Left renal cortex interstitium (tissue), 4 donors: ENCODE results near the gene ALPP. TPM values are rescaled to one million over a fixed set of nuclear protein-coding genes. Genes with fewer than 3 reads are reported as not detected.
"Not testable (repeated sequence)": the region's sequence is repeated elsewhere in the genome, so short reads cannot be mapped to it uniquely, and the experiment has no call there.

Experiments used
- DNase-seq, 4 donors: peaks; one replicate each; pipeline ENCODE4 v3.0.0-alpha.2; 2013; ENCODE audit warnings: low read depth in 4 of 4, low spot score in 2 of 4, missing footprints in 1 of 4
- polyA plus RNA-seq, 4 donors: library from polyadenylated mRNA; unstranded; fragments of 120-200 nt; gene quantifications; one replicate each; pipeline ENCODE4 v1.2.1, GENCODE V29; 2013; ENCODE audit not compliant: insufficient read length in 4 of 4

ALPP gene
- polyA plus RNA-seq, 4 donors = 0.09 to 0.13 TPM; not detected in 2

GRCh38 chr2:232379610-232380590, 1.3 kb downstream of the ALPP start:
- not testable (repeated sequence) for DNase-seq

DNA sequence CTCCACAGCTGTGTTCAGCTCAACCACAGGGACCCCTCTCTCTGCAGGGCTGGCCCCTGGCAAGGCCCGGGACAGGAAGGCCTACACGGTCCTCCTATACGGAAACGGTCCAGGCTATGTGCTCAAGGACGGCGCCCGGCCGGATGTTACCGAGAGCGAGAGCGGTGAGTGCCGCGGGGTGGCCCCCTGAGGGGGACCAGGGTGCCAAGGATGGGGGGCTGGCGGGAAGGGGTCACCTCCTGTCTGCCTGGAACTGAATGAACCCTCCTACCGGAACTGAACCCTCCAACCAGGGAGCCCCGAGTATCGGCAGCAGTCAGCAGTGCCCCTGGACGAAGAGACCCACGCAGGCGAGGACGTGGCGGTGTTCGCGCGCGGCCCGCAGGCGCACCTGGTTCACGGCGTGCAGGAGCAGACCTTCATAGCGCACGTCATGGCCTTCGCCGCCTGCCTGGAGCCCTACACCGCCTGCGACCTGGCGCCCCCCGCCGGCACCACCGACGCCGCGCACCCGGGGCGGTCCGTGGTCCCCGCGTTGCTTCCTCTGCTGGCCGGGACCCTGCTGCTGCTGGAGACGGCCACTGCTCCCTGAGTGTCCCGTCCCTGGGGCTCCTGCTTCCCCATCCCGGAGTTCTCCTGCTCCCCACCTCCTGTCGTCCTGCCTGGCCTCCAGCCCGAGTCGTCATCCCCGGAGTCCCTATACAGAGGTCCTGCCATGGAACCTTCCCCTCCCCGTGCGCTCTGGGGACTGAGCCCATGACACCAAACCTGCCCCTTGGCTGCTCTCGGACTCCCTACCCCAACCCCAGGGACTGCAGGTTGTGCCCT, 2.9 kb downstream of the ALPP start:
- not testable (repeated sequence) for DNase-seq

DNA sequence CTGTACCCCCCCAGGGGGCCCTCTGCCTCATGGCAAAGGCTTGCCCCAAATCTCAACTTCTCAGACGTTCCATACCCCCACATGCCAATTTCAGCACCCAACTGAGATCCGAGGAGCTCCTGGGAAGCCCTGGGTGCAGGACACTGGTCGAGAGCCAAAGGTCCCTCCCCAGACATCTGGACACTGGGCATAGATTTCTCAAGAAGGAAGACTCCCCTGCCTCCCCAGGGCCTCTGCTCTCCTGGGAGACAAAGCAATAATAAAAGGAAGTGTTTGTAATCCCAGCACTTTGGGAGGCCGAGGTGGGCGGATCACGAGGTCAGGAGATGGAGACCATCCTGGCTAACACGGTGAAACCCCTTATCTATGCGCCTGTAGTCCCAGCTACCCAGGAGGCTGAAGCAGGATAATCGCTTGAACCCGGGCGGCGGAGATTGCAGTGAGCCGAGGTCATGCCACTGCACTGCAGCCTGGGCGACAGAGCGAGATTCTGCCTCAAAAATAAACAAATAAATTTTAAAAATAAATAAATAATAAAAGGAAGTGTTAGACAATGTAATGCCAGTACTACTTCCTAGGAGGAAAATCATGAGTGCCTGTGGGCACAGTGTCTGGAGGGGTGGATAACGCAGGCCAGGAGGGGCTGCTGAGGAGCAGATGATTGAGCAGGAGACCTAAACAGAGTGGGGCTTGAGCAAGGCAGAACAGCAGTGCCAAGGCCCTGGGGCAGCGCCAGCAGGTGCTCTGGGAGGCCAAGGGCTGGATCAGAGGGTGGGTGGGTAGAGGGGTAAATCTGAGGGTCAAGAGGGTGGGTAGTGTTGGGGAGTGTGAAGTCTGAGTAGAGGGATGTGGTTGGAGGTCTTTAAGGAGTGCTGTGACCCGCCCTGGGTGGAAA, 4.0 kb downstream of the ALPP start:
- no peak for DNase-seq

DNA sequence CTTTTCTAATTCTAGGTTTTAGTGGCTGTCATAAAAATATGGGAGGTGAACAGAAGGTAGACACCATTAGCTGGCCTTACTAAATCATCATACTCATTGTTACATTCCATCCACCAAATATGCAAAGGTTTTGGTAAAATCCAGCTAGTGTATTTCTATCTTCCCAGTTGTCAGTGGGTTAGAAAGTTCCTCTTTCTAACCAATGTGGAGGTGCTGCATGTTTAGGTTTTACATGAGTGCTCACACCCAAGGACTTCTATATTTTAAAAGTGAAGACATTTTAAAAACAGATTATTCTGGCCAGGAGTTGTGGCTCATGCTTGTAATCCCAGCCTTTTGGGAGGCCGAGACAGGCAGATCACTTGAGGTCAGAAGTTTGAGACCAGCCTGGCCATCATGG, 5.9 kb downstream of the ALPP start:
- no peak for DNase-seq

DNA sequence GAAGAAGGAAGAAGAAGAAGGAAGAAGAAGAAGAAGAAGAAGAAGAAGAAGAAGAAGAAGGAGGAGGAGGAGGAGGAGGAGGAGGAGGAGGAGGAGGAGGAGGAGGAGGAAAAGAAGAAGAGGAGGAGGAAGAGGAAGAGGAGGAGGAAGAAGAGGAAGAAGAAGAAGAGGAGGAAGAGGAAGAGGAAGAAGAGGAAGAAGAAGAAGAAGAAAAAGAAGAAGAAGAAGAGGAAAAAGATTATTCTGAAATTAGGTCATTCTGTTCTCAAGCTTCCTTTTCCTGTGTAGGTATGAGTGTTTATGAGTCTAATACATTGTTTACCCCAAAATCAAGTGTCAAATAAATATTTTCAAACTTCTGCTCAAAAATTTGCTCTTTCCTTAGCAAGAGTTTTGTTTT, 6.5 kb downstream of the ALPP start:
- DNase-seq = not testable (repeated sequence)

GRCh38 chr2:232385660-232386489, 7.3 kb downstream of the ALPP start:
- no peak for DNase-seq

- no peak for DNase-seq
These were observed 7.9 kb downstream of the ALPP start for GRCh38 chr2:232386490-232386739.

- no peak for DNase-seq
These were observed 8.3 kb downstream of the ALPP start for GRCh38 chr2:232386740-232387450.

- no peak for DNase-seq
These were observed 9.1 kb downstream of the ALPP start for GRCh38 chr2:232387451-232388171.

GRCh38 chr2:232388324-232388891, 9.9 kb downstream of the ALPP start:
- DNase-seq = no peak

GRCh38 chr2:232389327-232389726, 10.8 kb downstream of the ALPP start:
- DNase-seq = no peak

- DNase-seq = no peak
These were observed 12.1 kb downstream of the ALPP start for GRCh38 chr2:232390661-232391060.

DNA sequence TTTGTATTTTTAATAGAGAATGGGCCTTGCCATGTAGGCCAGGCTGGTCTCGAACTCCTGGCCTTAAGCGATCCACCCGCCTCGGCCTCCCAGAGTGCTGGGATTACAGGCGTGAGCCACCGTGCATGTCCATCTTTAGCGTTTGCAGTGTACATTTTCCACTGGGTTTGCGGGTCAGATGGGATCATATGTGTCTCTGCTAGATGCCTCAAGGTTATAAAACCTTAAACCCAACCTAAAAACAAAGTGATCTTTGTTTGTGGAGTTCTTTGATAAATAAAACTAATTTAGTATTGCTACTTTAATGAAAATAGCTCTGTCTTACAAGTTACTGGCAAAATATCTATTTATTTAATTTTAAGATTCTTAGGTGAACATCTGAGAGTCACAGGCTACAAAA, 15.0 kb downstream of the ALPP start:
- DNase-seq = no peak

DNA sequence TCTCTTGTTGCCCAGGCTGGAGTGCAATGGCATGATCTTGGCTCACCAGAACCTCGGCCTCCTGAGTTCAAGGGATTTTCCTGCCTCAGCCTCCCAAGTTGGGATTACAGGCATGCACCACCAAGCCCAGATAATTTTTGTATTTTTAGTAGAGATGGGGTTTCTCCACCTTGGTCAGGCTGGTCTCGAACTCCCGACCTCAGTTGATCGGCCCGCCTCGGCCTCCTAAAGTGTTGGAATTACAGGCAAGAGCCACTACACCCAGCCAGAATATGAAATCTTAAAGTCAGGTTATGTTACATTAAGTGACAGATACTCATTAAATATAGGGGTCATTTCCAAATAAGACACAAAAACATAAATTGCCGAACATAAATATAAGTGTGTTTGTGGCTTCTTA, 15.9 kb downstream of the ALPP start:
- DNase-seq = not testable (repeated sequence)

DNA sequence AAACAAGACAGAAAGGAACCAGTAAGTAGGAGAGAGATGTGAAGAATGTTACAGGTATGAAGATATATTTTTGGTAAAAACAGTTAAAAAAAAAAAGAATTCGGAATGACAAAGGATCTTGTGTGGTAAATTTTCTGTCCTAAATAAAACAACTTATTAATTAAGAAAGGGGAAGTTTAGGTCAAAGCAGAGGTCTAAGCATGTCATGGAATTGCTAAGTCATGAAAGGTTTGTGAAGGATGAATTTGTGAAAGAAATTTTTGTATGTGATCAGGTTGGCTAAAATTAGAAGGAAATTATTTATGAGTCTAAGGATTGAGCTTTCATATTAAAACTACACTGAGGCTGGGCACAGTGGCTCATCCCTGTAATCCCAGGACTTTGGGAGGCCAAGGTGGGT, 17.0 kb downstream of the ALPP start:
- DNase-seq = no peak

DNA sequence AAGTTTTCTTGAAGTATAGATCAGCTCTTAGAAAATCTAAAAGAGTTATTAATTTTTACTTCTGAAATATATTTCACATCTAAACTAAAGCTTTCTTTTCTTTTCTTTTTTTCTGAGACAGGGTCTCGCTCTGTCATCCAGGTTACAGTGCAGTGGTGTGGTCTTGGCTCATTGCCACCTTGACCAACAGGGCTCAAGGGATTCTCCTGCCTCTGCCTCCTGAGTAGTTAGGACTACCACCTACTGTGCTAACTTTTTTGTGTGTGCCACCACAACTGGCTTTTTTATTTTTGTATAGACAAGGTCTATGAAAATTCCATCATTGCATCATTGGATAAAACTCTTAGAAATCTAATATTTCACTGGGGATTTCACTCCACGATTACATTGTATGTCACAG, 18.1 kb downstream of the ALPP start:
- DNase-seq = no peak

DNA sequence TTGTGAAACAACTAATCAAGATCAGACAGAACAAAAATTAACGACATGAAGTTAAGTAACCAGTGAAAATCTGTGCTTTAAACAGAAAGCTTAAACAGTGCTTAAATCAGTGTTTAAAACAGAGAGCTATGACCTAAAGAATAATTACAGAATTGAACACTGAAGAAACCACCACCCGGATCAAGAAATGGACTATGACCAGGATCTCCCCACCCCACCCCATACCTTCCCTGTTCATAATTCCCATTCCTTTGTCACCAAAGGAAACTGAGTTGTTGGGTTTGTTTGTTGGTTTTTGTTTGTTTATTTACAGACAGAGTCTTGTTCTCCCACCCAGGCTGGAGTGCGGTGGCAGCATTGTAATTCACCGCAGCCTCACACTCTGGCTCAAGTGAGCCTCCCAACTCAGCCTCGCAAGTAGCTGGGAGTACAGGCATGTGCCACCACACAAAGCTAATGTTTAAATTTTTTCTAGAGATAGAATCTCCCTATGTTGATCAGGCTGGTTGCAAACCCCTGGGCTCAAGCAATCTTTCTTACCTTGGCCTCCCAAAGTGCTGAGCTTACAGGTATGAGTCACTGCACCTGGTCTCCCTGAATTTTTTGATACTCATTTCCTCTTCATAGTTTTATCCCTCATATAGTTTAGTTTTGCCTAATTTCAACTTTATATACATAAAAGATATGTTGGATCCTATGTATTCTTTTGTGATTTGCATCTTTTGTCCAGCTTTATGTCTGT, 19.9 kb downstream of the ALPP start:
- no peak for DNase-seq
